RCC 7860 (cell line): ENCODE measurements around the gene ACO2.
A peak's percentile ranks its signal among the peaks of the same experiment; 100 is the strongest.
"Not testable (repeated sequence)": the region's sequence is repeated elsewhere in the genome, so short reads cannot be mapped to it uniquely, and the experiment has no call there.

ENCODE experiments used
- DNase-seq: peaks from one replicate; pipeline ENCODE4 v3.0.0-alpha.2; 2015; ENCODE audit warnings: low spot score
- FAIRE-seq: peaks from 2 replicates; lab custom pipeline; 2012; peaks lifted over from hg19 to GRCh38; lab: Jason Lieb, UNC

ACO2 gene

DNA sequence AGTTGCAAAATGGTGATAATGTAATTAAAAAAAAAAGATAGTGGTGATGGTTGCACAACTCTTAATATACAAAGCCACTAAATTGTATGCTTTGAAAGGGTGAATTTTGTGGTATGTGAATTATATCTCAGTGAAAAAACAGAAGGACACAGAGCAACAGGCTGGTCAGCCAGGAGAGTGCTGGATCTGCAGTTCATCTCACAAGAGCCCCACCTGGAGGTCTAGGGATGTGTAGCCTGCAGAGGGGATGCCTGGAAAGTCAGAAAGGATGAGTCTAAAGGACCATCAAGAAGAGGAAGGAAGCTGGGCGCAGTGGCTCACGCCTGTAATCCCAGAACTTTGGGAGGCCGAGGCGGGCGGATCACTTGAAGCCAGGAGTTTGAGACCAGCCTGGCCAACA, 66.3 kb downstream of the ACO2 start:
- FAIRE-seq (no peak), DNase-seq (no peak)

DNA sequence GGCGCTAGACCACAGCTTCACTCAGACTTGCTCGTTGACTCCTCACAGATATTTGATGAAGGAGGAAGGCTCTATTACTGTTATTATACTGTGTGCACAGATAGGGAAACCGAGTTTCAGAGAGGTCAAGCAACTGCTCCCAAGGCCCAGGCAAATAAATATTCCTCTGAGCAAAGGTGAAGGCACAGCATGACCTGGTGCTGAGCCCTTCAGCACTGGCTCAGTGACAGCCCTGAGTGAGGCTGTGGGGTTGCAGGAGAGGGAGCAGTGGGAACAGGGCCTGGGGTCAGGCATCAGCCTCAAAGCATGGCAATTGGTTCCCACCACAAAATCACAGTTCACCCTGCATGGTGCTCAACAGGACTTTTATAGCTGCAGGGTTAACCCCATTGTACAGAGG, 68.3 kb downstream of the ACO2 start:
- DNase-seq (no peak), FAIRE-seq (no peak)

DNA sequence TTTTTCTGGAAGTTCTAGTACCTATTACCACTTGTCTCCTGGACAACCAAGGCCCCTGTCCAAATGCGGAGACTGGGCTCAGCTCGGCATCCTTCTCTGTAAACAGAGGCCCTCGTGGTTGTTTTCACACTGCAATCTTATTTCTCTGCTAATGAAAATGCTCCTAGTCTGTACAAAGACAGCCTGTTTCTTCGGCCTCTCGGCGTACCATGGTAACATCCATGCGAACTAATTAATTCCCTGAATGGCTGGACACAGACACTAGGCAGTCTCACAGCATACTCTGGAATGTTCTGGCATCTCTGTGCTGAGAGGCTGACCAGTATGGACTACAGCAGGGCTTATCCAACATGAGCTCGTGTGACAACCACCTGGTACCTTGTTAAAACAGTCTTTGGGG, 69.7 kb downstream of the ACO2 start:
- FAIRE-seq (no peak), DNase-seq (no peak)

DNA sequence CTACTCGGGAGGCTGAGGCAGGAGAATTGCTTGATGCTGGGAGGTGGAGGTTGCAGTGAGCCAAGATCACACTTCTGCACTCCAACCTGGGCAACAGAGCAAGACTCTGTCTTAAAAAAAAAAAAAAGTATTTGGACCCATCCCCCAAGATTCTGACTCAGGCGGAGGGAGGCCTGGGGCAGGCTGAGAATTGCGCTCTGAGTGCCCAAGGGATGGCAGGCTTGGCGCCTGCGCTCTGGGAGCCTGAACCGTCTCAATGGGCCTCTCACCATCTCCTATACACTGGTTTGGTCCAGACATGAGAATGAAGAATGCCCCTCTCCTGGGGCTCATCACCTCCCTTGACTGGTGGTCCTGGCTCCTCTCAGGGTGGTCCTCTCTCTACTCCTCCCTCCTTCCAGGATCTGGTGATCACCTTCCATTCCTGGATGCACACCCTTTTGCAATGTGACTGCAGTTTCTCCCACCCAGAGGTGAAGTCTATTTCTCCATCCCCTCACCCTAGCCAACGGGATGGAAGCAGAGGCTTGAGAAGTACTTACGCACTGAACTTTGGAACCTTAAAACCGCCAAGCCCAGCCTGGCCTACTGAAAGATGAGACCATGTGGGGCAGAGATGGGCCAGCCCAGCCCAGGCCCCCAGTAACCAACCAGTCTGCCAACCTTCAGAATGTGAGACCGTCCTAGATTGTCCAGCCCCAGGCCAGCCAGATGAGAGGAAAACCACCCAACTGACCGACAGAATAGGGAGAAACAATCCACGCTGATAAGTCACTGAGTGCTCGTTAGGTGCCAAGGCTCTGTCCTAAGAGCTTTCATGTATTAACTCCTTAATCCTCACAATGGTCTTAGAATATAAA, 70.5 kb downstream of the ACO2 start:
- FAIRE-seq: no peak
- no peak for DNase-seq

DNA sequence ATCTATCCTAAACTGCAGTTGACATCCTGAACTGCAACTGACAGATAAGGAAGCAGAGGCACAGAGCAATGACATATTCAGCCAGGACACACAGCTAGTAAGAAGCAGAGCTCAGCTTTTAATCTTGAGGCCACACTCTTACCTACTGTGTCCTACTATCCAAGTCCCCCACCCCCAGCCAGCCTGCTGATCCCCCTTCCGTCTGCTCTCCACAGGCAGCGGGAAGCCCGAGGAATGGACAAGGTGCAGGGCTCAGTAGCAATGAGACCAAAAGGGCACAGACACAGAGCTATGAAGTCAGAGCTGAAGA, 71.0 kb downstream of the ACO2 start:
- FAIRE-seq (no peak), DNase-seq (no peak)

DNA sequence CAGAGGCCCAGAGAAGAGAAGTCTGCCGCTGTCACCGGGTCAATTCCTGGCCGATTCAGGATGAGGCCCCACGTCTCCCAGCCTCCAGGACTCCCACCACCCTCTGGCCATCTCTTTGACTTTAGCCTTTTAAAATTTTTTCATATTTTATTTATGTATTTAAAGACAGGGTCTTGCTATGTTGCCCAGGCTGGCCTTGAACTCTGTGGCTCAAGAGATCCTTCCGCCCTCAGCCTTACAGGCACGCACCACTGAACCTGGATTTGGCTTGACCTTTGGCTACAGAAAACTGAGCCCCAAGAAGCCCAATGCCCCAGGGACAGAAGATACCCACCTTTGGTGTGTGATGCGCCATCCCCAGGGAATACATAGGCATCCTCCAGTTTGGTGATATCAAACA, 71.4 kb downstream of the ACO2 start:
- FAIRE-seq (no peak), DNase-seq (no peak)

DNA sequence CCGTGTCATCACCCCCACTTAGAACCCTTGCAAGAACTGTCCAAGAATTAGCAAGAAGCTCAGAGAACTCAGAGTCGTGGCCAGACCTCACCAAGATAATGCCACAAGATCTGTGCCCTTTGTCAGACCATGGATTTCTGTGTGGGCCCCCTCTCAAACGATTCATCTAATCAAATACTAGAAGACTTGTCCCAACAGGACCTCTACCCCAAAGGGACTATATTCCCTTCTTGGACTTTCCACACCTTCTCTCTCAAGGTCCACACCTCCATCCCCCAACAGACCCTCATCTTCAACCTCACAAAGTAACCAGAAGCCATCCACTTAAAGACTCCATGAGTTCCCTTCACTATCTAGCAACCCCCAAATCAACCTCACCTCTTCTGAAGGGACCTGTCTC, 72.6 kb downstream of the ACO2 start:
- no peak for FAIRE-seq
- no peak for DNase-seq

DNA sequence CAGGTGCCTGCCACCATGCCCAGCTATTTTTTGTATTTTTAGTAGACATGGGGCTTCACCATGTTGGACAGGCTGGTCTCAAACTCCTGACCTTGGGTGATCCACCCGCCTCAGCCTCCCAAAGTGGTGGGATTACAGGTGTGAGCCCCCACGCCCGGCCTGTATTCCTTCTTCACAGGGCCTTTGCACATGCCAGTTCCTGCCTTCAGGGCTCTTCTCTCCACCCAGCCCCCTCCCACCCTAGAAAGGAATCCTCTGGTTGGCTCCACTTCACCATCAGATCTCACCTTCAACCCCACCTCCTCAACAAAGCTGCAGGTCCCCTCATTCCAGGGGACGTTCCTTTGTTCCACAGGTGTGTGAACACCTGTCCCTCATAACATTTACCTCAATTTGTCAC, 73.3 kb downstream of the ACO2 start:
- FAIRE-seq: no peak

DNA sequence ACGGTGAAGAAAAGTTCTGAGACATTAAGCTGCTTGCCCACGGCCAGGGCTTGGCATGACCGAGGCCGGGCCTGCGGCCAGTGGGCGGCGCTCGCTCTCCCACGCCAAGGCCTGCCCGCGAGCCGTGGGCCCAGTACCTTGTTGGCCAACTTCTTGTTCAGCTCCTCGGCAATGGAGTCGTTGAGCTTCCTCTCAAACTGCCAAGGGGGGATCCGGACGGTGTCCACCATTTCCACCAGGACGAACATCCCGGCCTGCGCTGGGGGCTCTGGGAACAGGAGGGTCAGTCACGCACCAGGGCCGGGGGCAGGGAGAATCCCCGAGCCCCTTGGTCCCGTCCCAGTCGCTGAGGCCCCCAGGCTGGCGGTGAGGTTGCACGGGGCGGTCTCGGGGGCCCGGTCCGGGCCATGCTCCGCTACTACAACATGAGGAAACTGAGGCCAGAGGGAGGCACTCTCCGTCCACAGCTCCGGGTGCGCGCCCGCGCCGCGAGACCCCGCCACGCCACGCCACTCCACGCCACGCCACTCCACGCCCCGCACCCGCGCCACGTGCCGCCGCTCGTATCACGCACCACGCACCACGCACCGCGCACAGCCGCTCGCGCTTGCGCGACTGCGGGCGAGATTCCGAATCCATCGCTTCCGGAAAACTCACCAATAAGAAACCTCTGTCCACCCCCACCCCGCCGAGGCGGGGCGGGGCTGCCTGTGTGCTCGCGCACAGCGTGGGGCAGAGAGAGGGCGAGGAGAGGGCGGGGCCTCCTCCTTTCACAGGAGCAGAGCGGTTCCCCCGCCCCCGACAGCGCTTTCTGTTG, 75.1 kb downstream of the ACO2 start, which contains the start of gene POLR3H:
POLR3H (minus strand) TSS at position 617 of the 817 bp plus-strand sequence; CDS start at position 248, 369 bp downstream.
- FAIRE-seq (peak; percentile 79), DNase-seq (peak; percentile 93)

More for the DNA sequence above, 73.3 kb downstream of the ACO2 start:
- DNase-seq: no peak

DNA sequence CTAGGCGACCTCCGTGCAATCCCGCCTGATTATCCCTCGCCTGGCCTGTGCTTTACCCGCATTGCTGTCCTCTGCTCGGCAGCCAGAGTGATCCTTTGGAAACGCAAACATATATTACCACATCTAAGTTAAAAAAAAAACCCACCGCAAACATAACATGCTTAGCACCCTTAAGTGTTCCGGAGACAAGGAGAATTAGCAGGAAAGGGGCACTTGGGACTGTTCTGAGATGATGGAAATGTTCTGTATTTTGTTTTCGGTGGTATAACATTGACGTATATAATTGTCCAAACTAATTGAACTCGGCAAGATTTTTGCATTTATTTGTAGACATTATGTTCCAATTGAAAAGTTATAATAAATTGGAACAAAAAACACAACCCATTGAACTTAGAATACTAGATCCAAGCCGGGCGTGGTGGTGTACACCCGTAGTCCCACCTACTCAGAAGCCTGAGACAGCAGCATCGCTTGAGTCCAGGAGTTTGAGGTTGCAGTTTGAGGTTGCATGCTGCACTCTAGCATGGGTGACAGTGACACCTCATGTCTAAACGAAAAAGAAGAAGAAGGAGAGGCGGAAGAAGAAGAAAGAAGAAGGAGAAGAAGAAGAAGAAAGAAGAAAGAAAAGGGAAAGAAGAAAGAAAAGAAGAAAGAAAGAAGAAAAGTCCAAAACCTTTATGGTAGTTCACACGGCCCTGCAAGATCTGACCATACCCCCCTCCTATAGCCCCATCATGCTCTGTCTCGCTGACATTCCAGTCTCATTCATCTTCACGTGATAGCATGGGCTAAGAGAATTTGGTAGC, 76.0 kb downstream of the ACO2 start:
- no peak for FAIRE-seq
- no peak for DNase-seq

DNA sequence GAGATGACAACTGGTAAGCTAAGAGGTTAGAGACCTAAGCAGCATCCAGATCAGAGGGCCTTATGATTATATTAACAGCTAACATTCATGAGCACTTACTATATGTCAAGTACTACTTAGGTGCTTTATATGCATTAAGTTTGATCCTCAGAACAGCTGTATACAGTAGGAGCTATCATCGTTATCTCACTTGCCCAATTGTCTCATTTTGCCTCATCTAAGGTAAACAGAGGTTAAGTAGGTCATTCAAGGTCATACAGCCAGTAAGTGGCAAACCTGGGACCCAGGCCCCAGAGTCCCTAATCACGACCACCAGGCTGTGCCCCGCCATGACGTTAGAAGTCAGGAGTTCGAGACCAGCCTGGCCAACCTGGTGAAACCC, 79.9 kb downstream of the ACO2 start:
- no peak for FAIRE-seq
- no peak for DNase-seq

DNA sequence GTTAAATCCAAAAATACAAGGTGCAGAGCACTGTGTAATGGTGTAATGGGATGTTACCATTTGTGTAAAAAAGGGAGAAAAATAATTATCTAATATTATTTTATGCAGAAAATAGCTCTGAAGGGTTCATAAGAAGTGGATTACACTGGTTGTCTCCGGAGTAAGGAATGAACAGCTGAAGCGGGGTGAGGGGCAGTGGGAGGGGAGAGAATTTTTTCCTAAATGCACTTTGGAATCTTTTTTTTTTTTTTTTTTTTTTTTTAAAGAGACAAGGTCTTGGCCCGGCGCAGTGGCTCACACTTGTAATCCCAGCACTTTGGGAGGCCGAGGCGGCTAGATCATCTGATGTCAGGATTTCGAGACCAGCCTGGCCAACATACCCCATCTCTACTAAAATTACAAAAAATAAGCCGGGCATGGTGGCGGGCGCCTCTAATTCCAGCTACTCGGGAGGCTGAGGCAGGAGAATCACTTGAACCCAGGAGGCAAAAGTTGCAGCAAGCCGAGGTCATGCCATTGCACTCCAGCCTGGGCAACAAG, 82.1 kb downstream of the ACO2 start:
- FAIRE-seq (no peak), DNase-seq (no peak)

DNA sequence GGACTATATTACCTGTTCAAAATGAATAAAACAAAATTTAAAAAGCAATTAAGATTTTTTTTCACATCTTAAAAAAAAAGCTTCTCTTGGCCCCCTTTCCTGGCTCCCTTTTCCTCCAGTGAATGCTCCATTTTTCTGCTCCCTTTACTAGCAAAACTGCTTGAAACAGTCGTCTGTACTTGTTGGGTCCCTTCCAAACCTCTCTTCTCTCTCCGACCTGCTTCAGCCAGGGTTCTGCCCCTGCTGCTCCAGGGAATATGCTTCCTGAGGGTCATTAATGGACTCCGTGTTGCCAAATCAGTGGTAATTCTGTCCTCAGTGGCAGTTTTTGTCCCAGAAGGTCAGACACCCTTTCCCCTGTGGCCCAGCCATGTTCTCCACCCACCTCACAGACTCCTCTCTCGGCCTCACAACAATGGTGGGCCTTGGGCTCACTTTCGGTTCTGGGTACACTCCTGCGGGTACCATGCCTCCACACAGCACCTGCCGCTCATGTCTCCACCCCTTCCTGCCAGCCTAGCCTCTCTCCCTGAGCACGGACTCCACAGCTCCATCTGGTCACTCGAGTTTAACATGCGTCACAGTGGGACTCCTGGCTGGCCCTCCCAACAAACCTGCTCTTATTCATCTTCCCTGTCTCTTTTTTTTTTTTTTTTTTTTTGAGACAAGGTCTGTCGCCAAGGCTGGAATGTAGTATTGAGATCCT, 83.1 kb downstream of the ACO2 start:
- no peak for FAIRE-seq
- no peak for DNase-seq

DNA sequence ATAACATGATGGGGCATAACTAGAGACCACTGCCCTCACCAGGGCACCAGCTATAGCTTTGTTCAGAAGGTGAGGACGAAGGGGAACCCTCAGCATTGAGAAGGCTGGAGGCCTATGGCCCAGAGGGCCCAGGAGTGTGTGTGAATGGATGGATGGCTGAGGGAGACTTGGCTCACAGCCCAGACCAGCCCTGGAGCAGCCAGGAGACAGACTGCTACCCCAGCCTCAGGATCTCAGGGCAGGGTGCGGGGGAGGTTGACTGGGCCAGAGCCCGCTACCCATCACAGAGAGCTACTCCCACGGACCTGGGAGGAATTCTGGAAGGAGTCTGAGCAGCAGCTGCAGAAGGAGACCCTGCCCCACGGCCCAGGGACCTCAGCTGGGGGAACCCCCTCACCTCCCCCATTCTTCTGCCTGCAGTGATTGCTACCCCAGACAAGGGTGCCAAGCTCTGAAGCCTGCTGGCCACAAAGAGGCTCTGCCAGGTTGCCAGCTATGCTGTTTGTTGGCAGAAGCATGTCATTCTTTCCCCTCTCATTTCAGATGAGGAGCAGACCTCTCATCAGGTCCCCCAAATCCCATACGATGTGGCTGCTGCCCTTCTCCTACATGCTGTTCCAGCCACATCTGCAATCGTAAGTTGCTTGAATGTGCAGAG, 86.5 kb downstream of the ACO2 start:
- FAIRE-seq (no peak), DNase-seq (no peak)

DNA sequence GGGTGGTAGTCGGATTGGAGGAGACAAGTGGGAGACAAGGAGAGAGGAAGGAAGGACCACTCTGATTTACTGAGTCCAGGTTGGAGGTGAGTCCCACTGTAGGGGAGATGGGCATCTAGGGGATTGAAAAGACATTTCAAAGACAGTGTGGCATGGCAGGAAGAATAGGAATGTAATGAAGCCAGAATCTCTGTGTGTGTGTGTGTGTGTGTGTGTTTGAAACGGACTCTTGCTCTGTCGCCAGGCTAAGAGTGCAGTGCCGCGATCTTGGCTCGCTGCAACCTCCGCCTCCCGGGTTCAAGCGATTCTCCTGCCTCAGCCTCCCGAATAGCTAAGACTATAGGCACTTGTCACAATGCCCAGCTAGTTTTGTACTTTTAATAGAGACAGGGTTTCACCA, 87.6 kb downstream of the ACO2 start:
- no peak for FAIRE-seq
- no peak for DNase-seq

DNA sequence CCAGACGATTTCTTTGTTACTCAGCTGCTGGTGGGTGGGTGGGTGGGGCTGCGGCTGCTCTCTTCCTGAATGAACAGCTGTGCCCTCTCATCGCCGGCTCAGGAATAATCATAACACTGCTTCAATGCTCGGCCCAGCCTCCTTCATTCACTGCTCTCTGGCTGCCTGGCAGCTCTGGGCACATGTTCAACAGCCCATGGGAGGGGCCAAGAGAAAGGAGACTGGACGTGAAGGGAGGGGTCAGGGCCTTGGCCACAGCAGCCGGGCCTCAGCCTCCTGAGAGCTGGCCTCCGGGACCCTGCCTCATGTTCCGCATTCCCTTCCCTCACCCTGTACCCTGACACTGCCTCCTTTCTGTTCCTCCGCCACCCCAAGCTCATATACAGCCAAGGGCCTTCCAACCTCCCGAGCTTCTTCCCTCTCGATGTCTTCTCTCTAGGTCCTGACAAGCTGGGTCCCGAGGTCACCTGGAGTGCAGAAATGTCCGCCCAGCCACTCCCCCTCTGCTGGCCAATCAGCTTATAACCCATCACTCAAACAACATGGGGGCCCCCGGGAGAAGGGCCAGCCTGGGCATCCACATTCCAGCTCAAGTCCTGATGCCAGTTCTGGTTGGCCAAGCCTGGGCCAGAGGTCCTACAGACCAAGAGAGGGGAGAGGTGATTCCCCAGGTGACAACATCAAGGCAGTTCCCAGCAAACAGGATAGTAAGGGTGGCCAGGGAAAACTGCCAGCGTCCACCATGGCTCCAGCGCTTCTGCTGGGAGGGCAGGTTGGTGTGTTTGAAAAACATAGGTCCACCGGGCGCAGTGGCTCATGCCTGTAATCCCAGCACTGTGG, 88.7 kb downstream of the ACO2 start:
- FAIRE-seq (no peak), DNase-seq (no peak)

DNA sequence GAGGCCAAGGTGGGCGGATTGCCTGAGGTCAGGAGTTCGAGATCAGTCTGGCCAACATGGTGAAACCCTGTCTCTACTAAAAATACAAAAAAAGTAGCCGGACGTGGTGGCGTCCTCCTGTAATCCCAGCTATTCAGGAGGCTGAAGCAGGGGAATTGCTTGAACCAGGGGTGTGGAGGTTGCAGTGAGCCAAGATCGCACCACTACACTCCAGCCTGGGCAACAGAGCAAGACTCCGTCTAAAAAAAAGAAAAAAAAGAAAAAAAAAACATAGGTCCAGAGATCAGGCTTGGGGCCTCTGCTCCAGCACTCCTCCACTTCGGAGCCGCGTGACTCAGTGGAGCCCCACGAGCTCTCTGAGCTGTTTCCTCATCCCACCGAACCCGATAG, 89.3 kb downstream of the ACO2 start:
- not testable (repeated sequence) for FAIRE-seq

DNA sequence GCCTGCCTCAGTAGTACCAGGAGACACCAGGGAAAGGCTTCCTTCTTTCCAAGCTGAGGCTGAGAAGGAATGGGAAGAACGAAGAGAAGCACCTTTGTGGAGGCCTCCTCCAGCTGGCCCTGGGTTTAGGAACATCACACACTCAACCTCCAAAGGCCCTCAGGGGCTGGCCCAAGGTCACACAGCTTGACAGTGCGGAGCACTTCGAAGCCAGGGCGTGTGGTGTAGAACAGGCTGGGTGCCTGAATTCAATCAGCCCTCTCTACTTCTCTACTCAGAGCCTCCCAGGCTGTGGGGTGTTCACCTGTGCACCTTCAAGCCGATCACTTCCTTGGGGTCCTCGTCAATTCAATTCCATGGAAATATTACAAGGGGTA, 91.2 kb downstream of the ACO2 start:
- no peak for DNase-seq
- no peak for FAIRE-seq

More for the DNA sequence above, 89.3 kb downstream of the ACO2 start:
- not testable (repeated sequence) for DNase-seq

DNA sequence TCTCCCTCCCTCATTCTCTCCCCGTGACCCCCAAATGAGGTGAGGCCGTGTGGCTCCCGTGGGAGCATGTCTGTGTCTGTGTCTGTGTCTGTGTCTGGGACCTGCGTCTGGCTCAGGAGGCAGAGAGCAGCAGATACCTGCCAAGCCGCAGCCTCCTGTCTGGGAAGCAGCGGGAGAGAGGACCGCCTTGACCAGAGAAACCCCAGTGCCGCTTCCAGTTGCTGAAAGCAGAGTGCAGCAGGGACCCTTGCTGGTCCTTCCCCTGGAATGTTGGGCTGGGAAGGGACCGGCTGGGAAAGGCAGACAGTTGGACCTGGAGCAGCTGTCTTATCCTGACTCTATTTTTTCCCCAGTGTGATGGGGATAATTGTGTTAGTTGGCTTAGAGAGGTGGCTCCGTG, 92.4 kb downstream of the ACO2 start:
- FAIRE-seq (no peak), DNase-seq (no peak)
